Fibroblast of lung (primary cell): Measurements from ENCODE around the gene GNL2. TPM values are rescaled to one million over a fixed set of nuclear protein-coding genes. Genes with fewer than 3 reads are reported as not detected.

Source experiments
- DNase-seq, 2 donors: peaks; one replicate each; pipeline versions ENCODE4 v3.0.0 to v3.0.0-alpha.2; 2010; ENCODE audit warnings: low read depth in 2 of 2
- H2AFZ ChIP-seq: 2 replicates; pipeline ENCODE4 v1.5.1; 2012; ENCODE audit warnings: low read length, control low read depth, inconsistent platforms
- H3K27ac ChIP-seq: 2 replicates; pipeline ENCODE4 v1.5.1; 2011; ENCODE audit warnings: low read length, control low read depth; ENCODE audit not compliant: insufficient read depth
- H3K27me3 ChIP-seq: 2 replicates; pipeline ENCODE4 v1.5.1; 2011; ENCODE audit warnings: mild to moderate bottlenecking, low read length; ENCODE audit not compliant: control insufficient read depth, insufficient read depth
- H3K36me3 ChIP-seq: 2 replicates; pipeline ENCODE4 v1.5.1; 2011; ENCODE audit warnings: low read length; ENCODE audit not compliant: control insufficient read depth, insufficient read depth
- H3K4me1 ChIP-seq: 2 replicates; pipeline ENCODE4 v1.5.1; 2011; ENCODE audit warnings: low read length; ENCODE audit not compliant: control insufficient read depth, insufficient read depth; ENCODE audit errors: extremely low read depth
- H3K4me2 ChIP-seq: 2 replicates; pipeline ENCODE4 v1.5.1; 2011; ENCODE audit warnings: low read length, control low read depth; ENCODE audit not compliant: insufficient read depth; ENCODE audit errors: extremely low read depth
- H3K4me3 ChIP-seq, 4 experiments: fragments of 200-600 bp in 1 of 4; sonication (generic) in 1 of 4; replicated peaks in 1 of 4; 2 replicates each; pipeline ENCODE4 v1.5.1; 2011 to 2016; ENCODE audit warnings: low read length in 4 of 4, low read depth in 3 of 4, mild to moderate bottlenecking in 3 of 4, control low read depth in 2 of 4, inconsistent platforms in 1 of 4, mixed read lengths in 1 of 4; ENCODE audit not compliant: insufficient read depth in 1 of 4; ENCODE audit errors: control extremely low read depth in 1 of 4
- H3K79me2 ChIP-seq: 2 replicates; pipeline ENCODE4 v1.5.1; 2012; ENCODE audit warnings: mild to moderate bottlenecking, low read length, inconsistent platforms; ENCODE audit not compliant: control insufficient read depth, insufficient read depth
- H3K9ac ChIP-seq: 2 replicates; pipeline ENCODE4 v1.5.1; 2011; ENCODE audit warnings: mild to moderate bottlenecking, low read length, control low read depth; ENCODE audit not compliant: insufficient read depth
- H3K9me3 ChIP-seq: 2 replicates; pipeline ENCODE4 v1.5.1; 2012; ENCODE audit warnings: low read depth, low read length; ENCODE audit not compliant: control insufficient read depth, insufficient read depth
- H4K20me1 ChIP-seq: 2 replicates; pipeline ENCODE4 v1.5.1; 2011; ENCODE audit warnings: low read length; ENCODE audit not compliant: control insufficient read depth, insufficient read depth; ENCODE audit errors: extremely low read depth
- EZH2 ChIP-seq: IDR thresholded peaks from 2 replicates; pipeline ENCODE4 v1.5.1; 2012; ENCODE audit warnings: low read length, control low read depth, mild to moderate bottlenecking; ENCODE audit errors: missing control alignments
- polyA plus RNA-seq, 2 donors: library from polyadenylated mRNA; depleted of rRNA in 1 of 2; stranded (reverse) in 1 of 2; unstranded in 1 of 2; fragments of >200 nt; gene quantifications; 2 replicates each; pipeline ENCODE4 v1.2.1, GENCODE V29; 2011 to 2012; ENCODE audit warnings: missing spikeins in 1 of 2
- total RNA-seq: library from RNA; depleted of rRNA; stranded (reverse); fragments of >200 nt; gene quantifications from 2 replicates; pipeline ENCODE4 v1.2.1, GENCODE V29; 2014
- TF ChIP-seq, protein P1 (sequence below), 2 donors: IDR thresholded peaks in 1 of 2; conservative IDR thresholded peaks in 1 of 2; 1 replicate in 1 of 2; 2 replicates in 1 of 2; pipeline ENCODE4 v1.5.1; 2011 to 2012; ENCODE audit warnings: low read length in 2 of 2, control low read depth in 1 of 2, inconsistent platforms in 1 of 2, low read depth in 1 of 2, mild to moderate bottlenecking in 1 of 2

Gene GNL2
- total and polyA plus RNA-seq, 2 donors (not counting 1 experiment from before 2014, with no cell fraction given): 50.0 to 73.3 TPM

DNA sequence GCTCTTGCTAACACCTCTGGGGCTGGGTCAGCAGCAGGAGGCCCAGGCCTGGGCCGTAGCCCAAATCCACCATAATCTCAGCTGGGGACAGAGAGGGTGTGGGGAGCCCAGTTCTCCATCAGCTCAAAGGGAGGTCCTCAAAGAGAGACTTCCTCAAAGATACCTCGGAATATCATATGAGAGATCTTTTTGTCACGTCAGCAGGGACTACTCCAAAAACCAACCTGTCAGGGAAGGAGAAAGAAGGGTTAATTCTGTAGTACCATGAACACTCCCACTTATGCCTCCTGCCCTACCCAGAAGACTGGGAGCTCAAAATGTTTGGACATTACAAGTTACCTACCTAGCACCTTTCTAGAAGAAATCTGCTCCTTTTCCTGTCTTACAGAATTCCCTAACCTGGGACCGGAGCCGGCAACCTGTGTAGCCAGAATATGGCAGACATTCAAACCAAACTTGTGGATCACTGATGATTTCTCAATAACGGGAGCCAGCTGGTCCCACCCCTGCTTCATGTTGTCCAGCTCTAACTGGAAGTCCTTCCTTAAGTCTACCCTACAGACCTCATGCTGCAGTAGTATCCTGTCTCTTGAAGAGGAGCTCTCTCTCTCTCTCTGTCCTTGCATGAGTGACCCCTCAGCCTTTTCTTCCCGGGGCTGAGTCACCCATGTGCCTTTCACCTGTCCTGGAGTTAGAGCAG, 34.1 kb upstream of the GNL2 start:
- Histone ChIP-seq H3K9ac (no peak overlapping the region), H3K36me3 (no peaks in the 10 kb centered on the region), H3K4me1 (no peaks in the 10 kb centered on the region), H3K4me2 (no peak overlapping the region), H3K4me3 (no peak overlapping the region), H3K27me3 (peaks cover 46% of the 10 kb centered on the region), H4K20me1 (no peaks in the 10 kb centered on the region), H3K9me3 (no peaks in the 10 kb centered on the region), H2AFZ (no peak overlapping the region), H3K79me2 (no peaks in the 10 kb centered on the region), H3K27ac (no peak overlapping the region)
- DNase-seq: no peak
- no peak for TF ChIP-seq EZH2
- TF ChIP-seq, protein P1, sequence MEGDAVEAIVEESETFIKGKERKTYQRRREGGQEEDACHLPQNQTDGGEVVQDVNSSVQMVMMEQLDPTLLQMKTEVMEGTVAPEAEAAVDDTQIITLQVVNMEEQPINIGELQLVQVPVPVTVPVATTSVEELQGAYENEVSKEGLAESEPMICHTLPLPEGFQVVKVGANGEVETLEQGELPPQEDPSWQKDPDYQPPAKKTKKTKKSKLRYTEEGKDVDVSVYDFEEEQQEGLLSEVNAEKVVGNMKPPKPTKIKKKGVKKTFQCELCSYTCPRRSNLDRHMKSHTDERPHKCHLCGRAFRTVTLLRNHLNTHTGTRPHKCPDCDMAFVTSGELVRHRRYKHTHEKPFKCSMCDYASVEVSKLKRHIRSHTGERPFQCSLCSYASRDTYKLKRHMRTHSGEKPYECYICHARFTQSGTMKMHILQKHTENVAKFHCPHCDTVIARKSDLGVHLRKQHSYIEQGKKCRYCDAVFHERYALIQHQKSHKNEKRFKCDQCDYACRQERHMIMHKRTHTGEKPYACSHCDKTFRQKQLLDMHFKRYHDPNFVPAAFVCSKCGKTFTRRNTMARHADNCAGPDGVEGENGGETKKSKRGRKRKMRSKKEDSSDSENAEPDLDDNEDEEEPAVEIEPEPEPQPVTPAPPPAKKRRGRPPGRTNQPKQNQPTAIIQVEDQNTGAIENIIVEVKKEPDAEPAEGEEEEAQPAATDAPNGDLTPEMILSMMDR (conservative IDR thresholded peaks at IDR 0.05 in 1 of 2, IDR thresholded peaks at IDR 0.05 in 1 of 2; ENCODE audit: low read depth in 1 of 2, low read length in 2 of 2): no peak

DNA sequence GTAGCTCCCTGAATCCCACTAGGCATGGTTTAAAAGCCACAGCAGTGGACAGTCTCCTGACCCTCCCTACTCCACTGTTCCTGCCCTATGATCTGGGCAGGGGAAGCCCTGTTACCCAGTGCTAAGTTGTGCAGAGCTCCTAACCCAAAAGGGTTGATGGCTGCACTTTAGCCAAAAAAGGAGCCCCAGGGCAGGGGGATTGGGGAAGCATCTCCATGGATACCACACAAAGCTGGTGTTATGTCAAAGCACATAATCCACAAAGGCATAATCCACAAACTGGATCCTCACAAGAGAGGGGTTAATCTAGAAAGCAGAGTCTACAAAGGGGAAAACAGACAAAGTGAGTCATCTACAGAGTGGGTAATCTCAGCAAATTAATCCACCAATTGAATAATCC, 33.3 kb upstream of the GNL2 start:
- Histone ChIP-seq H3K27ac (no peak overlapping the region), H4K20me1 (no peaks in the 10 kb centered on the region), H3K36me3 (no peaks in the 10 kb centered on the region), H3K27me3 (peaks cover 38% of the 10 kb centered on the region), H3K9me3 (no peaks in the 10 kb centered on the region), H3K4me1 (no peaks in the 10 kb centered on the region), H2AFZ (no peak overlapping the region), H3K4me3 (no peak overlapping the region), H3K9ac (no peak overlapping the region), H3K79me2 (no peaks in the 10 kb centered on the region), H3K4me2 (no peak overlapping the region)
- no peak for TF ChIP-seq EZH2
- TF ChIP-seq, protein P1 (conservative IDR thresholded peaks at IDR 0.05 in 1 of 2, IDR thresholded peaks at IDR 0.05 in 1 of 2; ENCODE audit: low read depth in 1 of 2, low read length in 2 of 2): no peak
- no peak for DNase-seq

DNA sequence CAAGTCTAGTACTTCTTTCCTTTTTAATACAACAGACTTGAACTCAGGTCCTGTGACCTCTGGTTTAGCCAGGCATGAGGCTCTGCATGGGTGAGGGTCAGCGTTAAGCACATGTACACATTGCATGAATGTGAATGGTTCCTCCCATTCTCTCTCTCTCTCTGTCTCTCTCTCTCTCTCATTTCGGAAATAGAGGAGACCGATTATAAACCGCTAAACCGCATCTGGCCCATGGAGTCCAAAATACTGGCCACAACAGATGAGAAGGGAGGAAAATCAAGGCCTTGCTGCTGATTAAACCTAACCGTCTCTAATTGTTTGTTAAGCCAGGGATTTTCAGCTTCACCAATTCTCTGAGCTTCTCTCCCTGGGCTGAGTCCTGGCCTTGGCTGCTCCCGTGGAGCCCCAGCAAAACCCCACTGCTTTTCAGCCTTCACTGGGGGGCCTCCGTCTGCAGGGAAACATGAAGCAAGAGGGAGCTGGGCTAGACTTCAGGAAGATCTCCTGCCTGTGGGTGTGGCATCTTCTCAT, 32.4 kb upstream of the GNL2 start:
- no peak overlapping the region for H2AFZ ChIP-seq
- peaks cover 30% of the 10 kb centered on the region for H3K27me3 ChIP-seq
- no peak for DNase-seq
- TF ChIP-seq EZH2: no peak
- TF ChIP-seq, protein P1 (conservative IDR thresholded peaks at IDR 0.05 in 1 of 2, IDR thresholded peaks at IDR 0.05 in 1 of 2; ENCODE audit: low read depth in 1 of 2, low read length in 2 of 2): no peak
- H3K36me3 ChIP-seq: no peaks in the 10 kb centered on the region
- no peak overlapping the region for H3K27ac ChIP-seq
- no peaks in the 10 kb centered on the region for H3K79me2 ChIP-seq
- H3K4me2 ChIP-seq: no peak overlapping the region
- no peaks in the 10 kb centered on the region for H4K20me1 ChIP-seq
- H3K4me1 ChIP-seq: no peaks in the 10 kb centered on the region
- no peak overlapping the region for H3K9ac ChIP-seq
- no peaks in the 10 kb centered on the region for H3K9me3 ChIP-seq
- no peak overlapping the region for H3K4me3 ChIP-seq
